HG03457 (cell line): ENCODE results near the gene KIF1A.

Experiments
- ATAC-seq: cut with Tn5 transposase; IDR thresholded peaks from one replicate; pipeline ENCODE4 v1.9.1; 2021; ENCODE audit warnings: moderate number of reproducible peaks; ENCODE audit not compliant: unreplicated experiment

KIF1A gene

DNA sequence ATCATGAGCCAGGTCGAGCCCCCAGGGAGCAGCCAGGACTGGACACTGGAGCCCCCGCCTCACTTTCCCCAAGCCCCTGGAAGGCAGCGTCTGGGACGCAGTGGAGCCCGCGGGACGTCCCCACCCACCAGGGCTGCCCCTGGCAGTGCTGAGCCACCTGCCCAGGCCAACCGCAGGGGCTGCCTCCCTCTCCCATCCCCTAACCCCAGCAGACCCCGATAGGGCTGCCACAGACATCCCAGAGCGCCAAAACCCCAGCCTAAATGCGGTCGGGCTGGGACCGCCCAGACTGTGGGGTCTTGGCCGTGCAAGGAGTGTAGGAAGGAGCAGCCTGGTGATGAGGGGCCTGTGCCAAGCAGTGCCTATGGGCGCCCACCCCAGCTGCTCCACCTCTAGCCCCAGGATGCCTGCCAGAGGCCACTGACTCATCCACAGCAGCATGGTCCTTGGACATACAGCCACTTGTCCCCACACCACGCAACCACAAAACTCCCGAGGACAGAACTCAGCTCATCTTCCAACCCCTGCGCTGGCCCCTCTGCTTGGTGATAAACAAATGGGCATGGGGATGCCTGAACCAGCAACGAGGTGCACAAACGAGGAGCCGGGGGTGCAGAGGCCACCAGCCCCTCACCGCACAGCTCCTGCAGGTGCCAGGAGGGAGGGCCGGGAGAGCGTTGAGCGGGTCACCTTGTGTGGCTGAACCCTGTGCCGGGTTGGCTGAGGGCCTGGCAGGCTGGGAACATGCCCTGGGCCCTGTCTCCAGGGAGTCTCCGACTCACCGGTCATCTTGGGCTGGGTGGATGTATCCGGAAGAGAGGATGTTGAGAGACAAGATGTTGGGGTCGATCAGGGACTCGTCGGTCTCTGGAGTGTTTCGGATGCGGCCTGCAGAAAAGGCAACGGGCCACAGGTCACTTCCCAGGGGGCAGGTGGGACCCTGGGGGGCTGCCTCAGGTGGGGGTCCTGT is 83.5 kb downstream of the KIF1A start:
- ATAC-seq: no peak

- no peak for ATAC-seq
Observed at GRCh38 chr2:240735476-240735875, 84.5 kb downstream of the KIF1A start.

DNA sequence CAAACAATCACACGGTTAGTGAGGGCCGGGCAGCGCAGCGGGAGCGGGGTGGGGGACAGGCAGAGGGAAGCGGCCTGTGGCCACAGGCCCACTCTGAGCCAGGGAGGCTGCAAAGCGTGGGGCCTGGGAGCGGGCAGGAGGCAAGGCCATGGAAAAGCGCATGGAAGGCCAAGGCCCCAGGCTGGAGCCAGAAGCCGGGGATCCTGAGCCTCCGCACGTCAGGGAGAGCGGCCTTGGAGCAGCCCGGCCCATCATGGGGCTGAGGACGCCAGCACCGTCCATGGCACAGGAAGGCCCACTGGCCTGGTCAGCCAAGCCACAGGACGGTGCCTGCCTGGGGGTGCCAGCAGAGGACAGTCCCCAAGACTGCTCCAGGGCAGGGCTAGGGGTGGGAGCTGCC is 85.3 kb downstream of the KIF1A start:
- ATAC-seq: no peak

DNA sequence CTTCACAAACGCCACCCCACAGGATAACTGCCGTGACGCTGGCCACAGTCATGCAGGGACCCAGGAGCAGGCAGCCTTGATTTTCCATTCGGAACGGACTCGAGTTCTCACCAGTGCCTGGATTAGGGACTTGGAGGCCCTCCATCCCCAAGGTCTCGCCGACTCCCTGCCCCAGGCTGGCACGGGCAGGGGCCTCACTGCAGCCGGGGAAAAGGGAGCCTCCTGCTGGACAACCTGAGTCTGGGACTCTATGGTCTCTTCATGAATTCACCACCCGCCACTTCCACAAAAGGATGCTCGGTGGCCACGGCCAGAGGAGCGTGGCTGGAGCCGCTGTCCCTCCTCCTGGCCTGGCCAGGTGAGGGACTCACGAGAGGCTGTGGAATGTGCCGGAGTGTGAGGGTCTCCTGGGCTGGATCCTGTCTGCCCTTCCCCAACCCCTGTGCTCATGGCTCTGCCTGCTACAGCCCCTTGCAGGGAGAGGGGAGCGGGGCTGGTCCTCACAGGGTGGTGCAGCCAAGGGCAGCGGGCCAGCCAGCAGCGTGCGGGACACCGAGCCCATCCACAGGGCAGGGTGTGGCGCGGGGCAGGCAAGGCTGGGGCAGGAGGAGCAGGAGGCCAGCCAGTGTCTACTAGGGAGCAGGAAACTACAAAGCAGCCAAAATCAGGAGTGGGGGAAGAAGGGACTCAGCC is 86.1 kb downstream of the KIF1A start:
- no peak for ATAC-seq

GRCh38 chr2:240732911-240733622 is 87.0 kb downstream of the KIF1A start:
- ATAC-seq: no peak

GRCh38 chr2:240732184-240732583 is 87.8 kb downstream of the KIF1A start:
- no peak for ATAC-seq

GRCh38 chr2:240731178-240731545 is 88.9 kb downstream of the KIF1A start:
- no peak for ATAC-seq

DNA sequence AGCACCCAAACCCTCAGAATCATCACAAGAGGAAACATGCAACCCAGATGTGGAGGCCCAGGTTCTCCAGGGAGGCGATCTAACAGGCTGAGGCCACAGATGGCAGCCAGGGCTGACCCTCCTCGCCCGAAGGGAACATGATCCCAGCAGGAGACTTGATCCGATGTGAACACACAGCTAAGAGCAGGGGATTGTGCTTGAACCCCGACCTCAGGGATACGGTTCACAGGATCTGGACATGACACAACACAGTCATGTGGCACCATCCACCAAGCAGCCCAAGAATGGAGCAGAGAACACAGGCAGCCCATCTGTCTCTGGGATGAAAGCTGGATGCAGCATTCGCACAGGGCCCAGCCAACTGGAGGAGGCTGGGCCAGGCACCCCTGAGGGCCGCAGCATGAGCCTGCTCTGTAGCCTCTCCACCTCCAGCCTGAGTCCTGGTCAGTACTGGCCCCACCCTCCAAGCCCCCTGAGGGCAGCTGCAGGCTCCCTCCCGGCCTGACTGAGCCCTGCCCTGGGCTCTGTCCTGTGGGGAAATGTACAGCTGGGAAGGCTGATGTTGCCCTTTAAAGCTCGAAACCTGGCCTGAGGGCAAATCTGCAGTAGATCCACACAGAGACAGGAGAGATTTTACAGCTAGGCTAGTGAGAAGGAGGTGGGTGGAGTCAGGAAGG is 89.4 kb downstream of the KIF1A start:
- ATAC-seq: no peak

GRCh38 chr2:240728827-240729226 is 91.2 kb downstream of the KIF1A start:
- ATAC-seq: no peak

DNA sequence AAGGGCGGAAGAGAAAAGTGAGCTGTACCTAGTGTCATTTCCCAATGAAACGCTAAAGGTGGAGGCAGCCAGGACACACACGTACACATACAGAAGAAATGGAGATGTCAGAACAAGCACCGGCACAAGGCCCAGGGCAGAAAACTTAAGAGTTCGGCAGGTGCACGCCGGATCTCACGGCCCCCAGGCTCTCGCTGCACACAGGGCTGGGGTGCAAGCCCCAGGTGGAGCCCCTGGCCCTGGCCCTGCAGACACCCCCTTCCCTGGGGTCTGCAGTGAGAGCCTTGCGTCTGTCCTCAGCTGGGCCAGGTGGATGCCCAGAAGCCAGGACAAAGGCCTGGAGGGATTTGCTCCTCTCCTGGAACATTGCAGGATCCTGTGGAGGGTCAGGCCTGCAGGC is 91.7 kb downstream of the KIF1A start:
- ATAC-seq: no peak

DNA sequence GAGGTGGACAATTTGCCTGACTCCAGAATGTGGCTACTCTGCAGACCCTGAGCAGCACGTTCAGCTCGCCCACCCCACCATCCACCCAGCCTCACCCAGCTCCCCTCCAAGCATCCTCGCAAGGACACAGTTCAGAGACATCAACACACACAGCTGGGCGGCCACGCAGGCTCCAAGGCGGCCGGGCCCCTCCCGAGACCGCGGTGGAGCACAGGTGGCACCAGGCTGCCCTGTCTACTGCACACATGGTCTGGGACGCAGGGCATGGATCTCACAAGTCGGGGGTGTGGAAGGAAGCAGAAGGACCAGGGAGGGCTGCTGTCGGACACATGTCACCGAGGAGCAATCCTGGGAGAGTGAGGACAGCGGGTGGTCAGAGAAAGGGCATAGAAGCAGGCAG is 92.1 kb downstream of the KIF1A start:
- no peak for ATAC-seq

DNA sequence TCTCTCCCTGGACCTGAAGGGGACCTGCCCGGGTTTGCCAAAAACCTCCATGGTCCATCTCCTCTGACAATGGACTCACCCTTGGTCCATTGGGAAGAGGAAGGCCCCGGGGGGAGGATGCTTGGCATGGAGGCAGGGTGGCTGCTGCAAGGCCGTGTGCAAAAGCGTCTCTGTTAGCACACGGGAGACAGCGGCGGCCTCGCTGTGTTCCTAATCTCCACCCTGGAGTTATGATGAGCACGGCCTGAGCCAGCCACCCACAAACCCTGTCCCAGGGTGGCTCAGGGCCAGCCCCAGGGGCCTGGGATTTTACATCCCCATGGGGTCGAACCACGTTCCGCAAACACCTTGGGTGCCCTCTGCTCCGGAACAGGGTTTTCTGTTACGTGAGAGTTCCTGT is 92.6 kb downstream of the KIF1A start:
- ATAC-seq: no peak

DNA sequence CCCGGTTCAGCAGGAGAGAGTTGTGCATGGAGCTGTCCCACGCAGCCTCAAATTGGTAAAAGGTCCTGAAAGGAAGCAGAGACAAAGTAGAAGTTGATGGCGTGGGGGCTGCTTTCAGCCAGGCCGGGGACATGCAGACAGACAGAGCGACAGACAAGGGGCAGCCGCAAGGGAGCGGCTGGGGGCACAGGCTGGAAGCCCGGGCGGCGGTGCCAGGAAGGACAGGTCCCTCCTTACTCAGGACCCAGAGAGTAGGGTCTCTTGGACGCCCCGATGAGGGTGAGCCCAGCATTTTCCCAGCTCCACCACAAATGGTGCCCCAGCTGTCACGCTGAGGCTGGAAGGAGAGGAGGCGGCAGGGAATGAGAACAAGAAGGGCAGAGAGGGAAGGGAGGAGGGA is 93.1 kb downstream of the KIF1A start:
- no peak for ATAC-seq

DNA sequence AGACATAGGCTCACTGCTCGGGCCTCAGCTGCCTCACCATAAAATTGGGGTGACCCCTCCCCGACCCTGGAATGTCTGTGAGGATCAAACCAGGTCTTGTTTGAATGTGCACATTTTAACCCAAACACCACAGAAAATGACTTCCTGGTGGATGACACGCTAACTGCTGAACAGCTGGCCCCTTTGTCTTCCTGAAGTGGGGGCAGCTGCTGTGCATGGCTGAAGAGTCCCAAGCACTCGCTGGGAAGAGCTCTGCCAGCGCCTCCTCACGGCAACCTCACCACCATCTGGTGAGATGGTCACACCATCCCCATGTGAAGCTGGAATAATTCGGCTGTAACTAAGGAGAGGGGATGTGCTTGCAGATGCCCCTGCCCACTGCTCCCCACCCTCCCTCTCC is 94.3 kb downstream of the KIF1A start:
- no peak for ATAC-seq

GRCh38 chr2:240725266-240725665 is 94.8 kb downstream of the KIF1A start:
- no peak for ATAC-seq

- ATAC-seq: no peak
Observed at GRCh38 chr2:240724431-240724830, 95.6 kb downstream of the KIF1A start.

DNA sequence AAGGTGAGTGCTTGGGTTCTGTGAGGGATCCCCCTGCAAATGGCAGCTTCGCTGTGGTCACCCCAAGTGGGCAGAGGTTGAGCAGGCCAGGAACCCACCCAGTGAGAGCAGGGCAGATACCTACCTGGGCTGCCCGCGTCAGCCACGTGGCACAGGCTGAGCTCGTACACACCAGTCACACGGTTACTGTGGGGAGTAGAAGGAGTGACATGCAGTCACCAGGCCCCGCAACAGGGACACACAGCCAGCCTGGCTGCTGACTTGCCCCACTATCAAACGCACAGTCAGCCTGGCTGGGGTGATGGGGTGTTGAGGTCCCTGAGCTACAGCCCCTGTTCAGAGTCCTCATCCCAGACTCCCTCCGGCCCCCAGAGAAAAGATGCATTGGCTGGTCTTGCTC is 96.2 kb downstream of the KIF1A start:
- ATAC-seq: no peak

DNA sequence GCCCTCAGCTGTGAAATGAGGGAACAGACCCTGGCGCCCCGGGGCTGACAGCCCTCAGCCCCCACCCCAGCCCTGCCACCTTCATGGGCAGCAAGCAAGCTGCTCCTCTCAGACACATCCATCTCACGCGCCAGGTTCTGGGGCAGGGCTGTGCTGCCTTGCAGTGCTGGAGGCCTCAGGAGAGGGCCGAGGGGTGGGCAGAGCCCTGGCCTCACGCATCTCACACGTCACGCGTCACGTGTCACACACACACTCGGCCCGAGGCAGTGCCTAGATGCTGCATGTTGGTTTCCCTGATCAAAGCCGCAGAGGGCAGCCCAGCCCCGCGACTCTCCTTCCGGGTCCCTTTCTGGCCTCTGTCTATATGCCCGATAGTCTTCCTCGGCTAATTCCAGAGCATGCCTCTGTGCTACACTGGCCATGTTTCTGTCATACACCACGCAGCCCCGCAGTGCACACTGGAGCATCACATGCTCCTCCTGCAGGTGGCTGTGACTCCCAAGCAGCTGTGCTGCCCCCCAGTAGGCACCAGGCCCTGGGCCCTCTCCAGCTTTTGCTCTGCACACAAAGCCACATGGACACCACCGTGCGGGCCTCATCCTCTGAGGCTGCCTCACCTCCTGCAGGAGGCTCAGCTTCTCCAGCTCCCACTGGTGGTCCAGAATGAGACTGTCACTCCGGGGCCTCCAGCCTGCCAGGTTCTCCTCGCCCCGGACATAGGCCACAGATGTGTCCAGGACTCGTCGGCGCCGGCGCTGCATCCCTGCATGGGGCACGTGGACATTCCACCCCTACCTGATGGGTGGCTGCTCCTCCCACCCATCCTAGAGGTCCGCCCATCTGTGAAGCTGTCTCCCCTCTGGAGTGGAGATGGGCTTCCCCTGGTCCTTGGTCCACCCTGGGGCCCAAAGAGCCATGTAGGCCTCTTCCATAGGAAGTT is 97.0 kb downstream of the KIF1A start:
- no peak for ATAC-seq

- no peak for ATAC-seq
Observed at GRCh38 chr2:240722376-240722775, 97.6 kb downstream of the KIF1A start.

DNA sequence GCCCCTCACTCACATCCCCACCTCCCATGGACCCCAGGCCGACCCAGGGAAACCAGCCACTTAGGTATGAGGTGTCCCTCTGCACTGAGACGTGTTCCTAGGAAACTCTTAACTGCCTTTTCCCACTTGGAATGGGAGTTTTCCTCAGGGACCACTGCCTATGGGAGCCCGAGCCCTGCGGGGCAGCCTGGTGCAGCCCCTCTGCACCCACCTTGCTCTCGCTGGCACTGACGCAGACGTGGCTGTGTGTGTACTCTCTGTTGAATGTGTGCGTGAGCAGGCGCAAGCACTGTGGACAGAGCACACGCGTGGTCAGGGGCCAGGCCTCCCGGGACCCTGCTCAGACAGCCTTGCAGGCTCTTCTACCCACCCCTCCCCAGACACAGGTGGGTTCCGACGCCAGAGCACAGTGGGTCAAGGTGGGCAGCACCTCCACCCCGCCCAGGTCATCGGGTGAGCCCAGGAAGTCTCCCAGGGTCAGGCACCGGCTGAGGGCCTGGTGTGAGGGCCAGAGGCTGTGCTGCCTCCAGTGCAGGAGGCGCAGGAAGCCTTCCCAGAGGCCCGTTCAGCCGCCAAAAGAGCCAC is 98.3 kb downstream of the KIF1A start:
- no peak for ATAC-seq
